Mesodermal cell (in vitro differentiated cells): Measurements from ENCODE around the gene ACTN1. TPM values are rescaled to one million over a fixed set of nuclear protein-coding genes. Genes with fewer than 3 reads are reported as not detected.
"Not testable (repeated sequence)": the region's sequence is repeated elsewhere in the genome, so short reads cannot be mapped to it uniquely, and the experiment has no call there.

Experiments used
- H3K27ac ChIP-seq: 2 replicates; pipeline ENCODE4 v1.7.0; 2013; ENCODE audit warnings: mild to moderate bottlenecking, low read depth, low read length, moderate library complexity; ENCODE audit not compliant: severe bottlenecking
- H3K36me3 ChIP-seq: 2 replicates; pipeline ENCODE4 v1.7.1; 2013; ENCODE audit warnings: mild to moderate bottlenecking, low read length, moderate library complexity; ENCODE audit not compliant: control insufficient read depth, insufficient read depth
- H3K4me1 ChIP-seq: one replicate; pipeline ENCODE4 v1.7.1; 2013; ENCODE audit warnings: mild to moderate bottlenecking, low read length; ENCODE audit not compliant: insufficient read depth, control insufficient read depth, poor library complexity, severe bottlenecking
- H3K4me3 ChIP-seq: 2 replicates; pipeline ENCODE4 v1.7.0; 2013; ENCODE audit warnings: low read length, control low read depth, mild to moderate bottlenecking; ENCODE audit not compliant: insufficient read depth, poor library complexity, severe bottlenecking; ENCODE audit errors: extremely low read depth
- H3K9me3 ChIP-seq: 2 replicates; pipeline ENCODE4 v1.7.1; 2013; ENCODE audit warnings: mild to moderate bottlenecking, low read length, moderate library complexity; ENCODE audit not compliant: control insufficient read depth
- WGBS, 2 experiments: methylation state at CpG; one replicate each; pipeline ENCODE4 v1.1.5; 2013; ENCODE audit warnings: missing lambda C conversion rate in 2 of 2; ENCODE audit not compliant: insufficient coverage in 2 of 2; 5-methylcytosine and 5-hydroxymethylcytosine counted together
- polyA plus RNA-seq, 2 experiments: library from polyadenylated mRNA; stranded (reverse); fragments of 50-300 nt; gene quantifications; one replicate each; pipeline ENCODE4 v1.2.3, GENCODE V29; 2013

The ACTN1 gene
- 357 TPM for polyA plus RNA-seq (2013, experiment 1 of 2)
- polyA plus RNA-seq (2013, experiment 2 of 2): 310 TPM

GRCh38 chr14:68979021-68979721 lies at the start of gene ACTN1:
Gene ACTN1, minus strand, starts transcription at chr14:68979302. Its CDS starts 246 bp downstream, at chr14:68979056.
- WGBS, 2 experiments: 0% methylated on average over 48 to 54 of the region's 68 CpGs
- peak within 1 kb of the TSS; percentile 97 for H3K4me3 ChIP-seq
- H3K9me3 ChIP-seq: no peaks in the 10 kb centered on the region
- peaks cover 35% of the 10 kb centered on the region for H3K36me3 ChIP-seq
- peaks cover 46% of the 10 kb centered on the region for H3K4me1 ChIP-seq
- H3K27ac ChIP-seq: peak within 1 kb of the TSS; percentile 95

- Histone ChIP-seq H3K36me3 (no peaks in the 10 kb centered on the region), H3K27ac (no peak overlapping the region), H3K4me3 (no peak overlapping the region), H3K4me1 (no peaks in the 10 kb centered on the region), H3K9me3 (no peaks in the 10 kb centered on the region)
- WGBS, 2 experiments: no CpG with 5 or more reads among the region's 1 CpG
Observed at GRCh38 chr14:69027242-69027913, 48.3 kb upstream of the ACTN1 start.

- Histone ChIP-seq H3K4me3 (no peak overlapping the region), H3K27ac (no peak overlapping the region), H3K4me1 (no peaks in the 10 kb centered on the region), H3K9me3 (no peaks in the 10 kb centered on the region), H3K36me3 (no peaks in the 10 kb centered on the region)
- WGBS, 2 experiments: 93 to 95% methylated on average over 4 of the region's 4 CpGs
Observed at GRCh38 chr14:69023035-69023434, 43.9 kb upstream of the ACTN1 start.

- H3K9me3 ChIP-seq, H3K4me1 ChIP-seq: not testable (repeated sequence)
- 86 to 100% methylated on average over 5 of the region's 8 CpGs for whole genome bisulfite sequencing, 2 experiments
Observed at GRCh38 chr14:69022093-69022492, 43.0 kb upstream of the ACTN1 start.

GRCh38 chr14:69017706-69018105 lies 38.6 kb upstream of the ACTN1 start:
- Histone ChIP-seq H3K4me3 (no peak overlapping the region), H3K4me1 (peaks cover 17% of the 10 kb centered on the region), H3K27ac (no peak overlapping the region), H3K36me3 (no peaks in the 10 kb centered on the region), H3K9me3 (no peaks in the 10 kb centered on the region)
- WGBS, 2 experiments: no CpG with 5 or more reads among the region's 4 CpGs

More at GRCh38 chr14:69022093-69022492, 43.0 kb upstream of the ACTN1 start:
- not testable (repeated sequence) for H3K27ac ChIP-seq, H3K36me3 ChIP-seq, H3K4me3 ChIP-seq

GRCh38 chr14:69014829-69015259 lies 35.7 kb upstream of the ACTN1 start:
- H3K4me3 ChIP-seq: no peak overlapping the region
- WGBS, 2 experiments: 93 to 96% methylated on average over 6 of the region's 6 CpGs
- no peaks in the 10 kb centered on the region for H3K36me3 ChIP-seq
- peaks cover 17% of the 10 kb centered on the region for H3K4me1 ChIP-seq
- no peaks in the 10 kb centered on the region for H3K9me3 ChIP-seq
- no peak overlapping the region for H3K27ac ChIP-seq

- H3K4me1 ChIP-seq: peaks cover 17% of the 10 kb centered on the region
- no peaks in the 10 kb centered on the region for H3K36me3 ChIP-seq
- H3K27ac ChIP-seq: peak overlapping the region; percentile 18
- no peaks in the 10 kb centered on the region for H3K9me3 ChIP-seq
- no peak overlapping the region for H3K4me3 ChIP-seq
- WGBS, 2 experiments: 65 to 77% methylated on average over 12 of the region's 12 CpGs
Observed at GRCh38 chr14:69013943-69014782, 35.1 kb upstream of the ACTN1 start.

GRCh38 chr14:69012256-69012953 lies 33.3 kb upstream of the ACTN1 start:
- Histone ChIP-seq H3K27ac (no peak overlapping the region), H3K4me1 (peaks cover 21% of the 10 kb centered on the region)
- 79 to 93% methylated on average over 2 to 3 of the region's 5 CpGs for WGBS, 2 experiments

GRCh38 chr14:69010648-69011047 lies 31.5 kb upstream of the ACTN1 start:
- no peak overlapping the region for H3K27ac ChIP-seq
- H3K4me3 ChIP-seq: no peak overlapping the region
- H3K9me3 ChIP-seq: no peaks in the 10 kb centered on the region
- H3K4me1 ChIP-seq: peaks cover 26% of the 10 kb centered on the region
- H3K36me3 ChIP-seq: no peaks in the 10 kb centered on the region
- 80 to 86% methylated on average over 1 of the region's 1 CpG for WGBS, 2 experiments

More at GRCh38 chr14:69012256-69012953, 33.3 kb upstream of the ACTN1 start:
- no peaks in the 10 kb centered on the region for H3K9me3 ChIP-seq
- no peak overlapping the region for H3K4me3 ChIP-seq
- H3K36me3 ChIP-seq: no peaks in the 10 kb centered on the region

- H3K27ac ChIP-seq: no peak overlapping the region
- no peak overlapping the region for H3K4me3 ChIP-seq
- H3K4me1 ChIP-seq: peaks cover 21% of the 10 kb centered on the region
- 100% methylated on average over 1 of the region's 1 CpG; no CpG with 5 or more reads in 1 of the 2 experiments for WGBS, 2 experiments
- H3K9me3 ChIP-seq: no peaks in the 10 kb centered on the region
- no peaks in the 10 kb centered on the region for H3K36me3 ChIP-seq
Observed at GRCh38 chr14:69008421-69008884, 29.4 kb upstream of the ACTN1 start.
